Erythroblast (primary cell): ENCODE data around the gene IP6K3.

Experiments
- DNase-seq, 2 experiments: peaks; one replicate each; lab custom pipeline; 2025; lab: John Stamatoyannopoulos, UW
- GATA1 ChIP-seq: IDR thresholded peaks from 2 replicates; pipeline ENCODE4 v1.6.1; 2011; ENCODE audit warnings: low read depth, mild to moderate bottlenecking, control low read depth, low read length, moderate library complexity
- POLR2A ChIP-seq: IDR thresholded peaks from 2 replicates; pipeline ENCODE4 v1.6.1; 2011; ENCODE audit warnings: mild to moderate bottlenecking, low read length

Gene IP6K3

DNA sequence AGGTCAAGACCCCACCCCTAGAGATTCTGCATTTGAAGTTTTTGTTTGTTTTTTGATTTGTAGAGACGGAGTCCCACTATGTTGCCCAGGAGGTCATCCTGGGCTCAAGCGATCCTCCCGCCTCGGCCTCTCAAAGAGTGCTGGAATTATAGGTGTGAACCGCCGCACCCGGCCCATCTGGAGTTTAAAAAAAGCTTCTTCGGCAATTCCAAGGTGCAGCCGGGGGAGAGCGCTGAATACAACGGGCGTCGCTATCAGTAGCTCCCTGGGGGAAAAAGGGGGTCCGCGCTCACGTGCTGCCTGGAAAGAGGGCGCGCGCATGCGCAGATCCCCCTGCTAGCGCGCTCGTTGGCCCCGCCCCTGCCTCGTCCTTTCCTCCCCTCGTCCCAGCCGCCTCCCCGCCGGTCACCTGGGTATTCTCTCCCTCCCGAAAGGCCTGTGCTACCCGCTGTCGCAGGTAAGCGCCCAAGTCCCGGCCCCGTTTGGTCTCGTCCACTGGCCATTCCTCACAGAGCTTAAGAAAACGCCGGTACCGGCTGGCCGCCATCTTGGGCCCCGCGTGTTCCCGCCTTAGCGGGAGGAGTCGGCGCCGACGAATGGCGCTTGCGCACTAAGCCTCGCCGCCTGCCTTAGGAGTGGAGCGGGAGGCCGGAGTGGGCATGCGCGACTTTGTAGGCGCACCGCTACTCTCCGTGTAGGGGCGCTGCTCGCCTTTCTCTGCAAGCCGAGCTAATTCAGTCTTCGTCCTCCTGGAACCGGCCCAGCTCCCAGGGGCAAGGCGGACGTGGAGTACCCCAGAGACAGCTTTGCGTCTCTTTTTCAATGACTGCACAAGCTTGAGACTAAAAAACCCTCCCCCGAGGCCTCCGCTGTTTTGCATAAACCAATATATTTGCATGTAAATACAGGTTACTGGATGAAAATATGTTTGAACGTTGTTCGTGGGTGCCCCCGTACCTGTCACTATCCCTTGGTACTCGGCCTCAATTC lies 35.3 kb downstream of the IP6K3 start, which contains the start of gene UQCC2:
UQCC2 (minus strand) TSS at position 561 of the 990 bp plus-strand sequence; CDS start at position 547, 14 bp downstream.
- peak; percentile 95 for TF ChIP-seq POLR2A
- no peak for TF ChIP-seq GATA1
- peak; percentile 97 to 99 for DNase-seq

DNA sequence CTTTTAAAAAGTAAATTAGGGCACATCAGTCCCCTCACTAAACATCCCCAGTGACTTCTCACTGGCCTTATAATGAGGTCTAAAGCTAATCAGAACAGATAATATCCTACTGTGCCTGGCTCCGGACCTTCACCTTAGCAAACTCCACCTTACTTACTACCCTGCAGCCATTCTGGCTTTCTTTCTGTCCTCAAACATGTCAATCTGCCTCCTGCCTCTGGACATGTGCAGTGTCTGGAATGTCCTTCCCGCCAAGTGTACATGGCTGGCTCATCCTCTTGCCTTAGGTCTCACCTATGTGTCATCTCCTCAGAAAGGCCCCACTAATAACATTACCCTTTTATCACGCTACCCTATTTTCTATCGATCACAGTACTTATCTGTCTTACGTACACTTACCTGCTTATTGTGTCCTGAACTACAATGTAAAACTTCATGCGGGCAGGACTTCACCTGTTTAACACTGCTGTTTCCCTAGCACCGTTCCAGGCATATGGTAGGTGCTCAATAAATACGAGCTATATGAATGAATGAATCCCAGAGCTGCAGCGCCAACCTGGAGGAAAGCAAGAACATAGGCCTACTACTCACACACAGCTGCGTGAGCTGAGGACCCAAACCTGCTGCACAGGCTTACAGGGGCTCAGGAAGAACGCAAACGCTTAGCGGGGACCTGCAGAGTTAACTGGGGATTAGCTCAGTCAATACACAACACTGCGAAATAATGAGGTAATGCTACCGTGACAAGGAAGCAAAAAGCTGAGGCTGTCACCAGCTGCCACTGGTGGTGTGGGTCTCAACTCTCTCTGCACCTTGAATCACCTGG lies 36.2 kb downstream of the IP6K3 start:
- no peak for TF ChIP-seq GATA1
- TF ChIP-seq POLR2A = no peak
- peak; percentile 40 to 51 for DNase-seq

- DNase-seq = no peak
- TF ChIP-seq GATA1 (no peak), POLR2A (no peak)
Measured at GRCh38 chr6:33709605-33710295, 37.0 kb downstream of the IP6K3 start.

DNA sequence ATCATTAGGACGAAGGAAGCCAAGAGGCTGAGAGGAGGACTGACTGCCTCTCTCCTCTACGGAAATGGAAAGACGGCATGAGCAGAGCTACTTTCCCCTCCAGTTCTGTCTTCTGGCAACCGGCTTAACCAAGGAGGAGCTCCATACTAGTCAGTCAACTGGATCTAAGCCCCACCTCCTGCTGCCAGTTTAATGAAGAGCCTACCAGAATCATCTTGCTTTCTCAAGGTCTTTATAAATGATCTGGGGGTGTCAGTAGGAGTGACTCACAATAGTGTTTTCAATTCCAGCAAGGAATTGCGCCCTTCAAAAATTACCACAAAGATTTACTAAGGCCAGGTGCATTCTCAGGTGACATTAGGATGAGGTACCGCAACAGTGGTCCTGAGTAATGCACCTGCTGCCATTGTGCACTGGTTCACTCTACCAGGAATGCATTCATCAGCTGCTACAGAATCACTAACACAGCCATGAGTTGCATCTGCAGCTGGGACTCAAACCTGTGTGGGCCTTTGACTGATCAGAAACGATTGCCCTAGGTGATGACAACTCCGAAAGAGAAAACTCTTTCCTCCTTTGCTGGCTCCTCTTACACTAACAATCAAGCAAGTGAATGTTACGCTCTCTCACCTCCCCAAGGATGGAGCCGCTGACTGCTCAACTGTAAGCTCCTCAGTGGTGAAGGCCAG lies 38.0 kb downstream of the IP6K3 start:
- TF ChIP-seq POLR2A (no peak), GATA1 (no peak)
- no peak for DNase-seq

DNA sequence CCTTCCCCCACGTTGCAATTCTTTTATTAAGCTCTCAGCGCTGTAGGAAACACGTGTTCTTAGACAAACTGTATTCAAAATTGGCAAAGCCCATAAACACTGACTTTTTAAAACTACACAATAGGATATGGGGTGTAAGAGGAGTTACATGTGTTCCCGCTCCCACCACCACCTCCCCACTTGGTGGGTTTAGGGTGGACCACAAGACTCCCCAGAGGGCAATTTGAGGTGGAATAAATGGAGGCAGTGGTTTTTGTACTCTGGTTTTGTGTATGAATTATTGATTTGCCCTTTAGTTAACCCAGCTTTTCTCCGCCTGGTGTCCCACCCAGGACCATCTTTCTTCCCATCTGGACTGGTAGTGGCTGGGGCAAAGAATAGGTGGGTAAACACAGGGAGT lies 38.9 kb downstream of the IP6K3 start:
- DNase-seq = no peak
- TF ChIP-seq POLR2A (no peak), GATA1 (no peak)

DNA sequence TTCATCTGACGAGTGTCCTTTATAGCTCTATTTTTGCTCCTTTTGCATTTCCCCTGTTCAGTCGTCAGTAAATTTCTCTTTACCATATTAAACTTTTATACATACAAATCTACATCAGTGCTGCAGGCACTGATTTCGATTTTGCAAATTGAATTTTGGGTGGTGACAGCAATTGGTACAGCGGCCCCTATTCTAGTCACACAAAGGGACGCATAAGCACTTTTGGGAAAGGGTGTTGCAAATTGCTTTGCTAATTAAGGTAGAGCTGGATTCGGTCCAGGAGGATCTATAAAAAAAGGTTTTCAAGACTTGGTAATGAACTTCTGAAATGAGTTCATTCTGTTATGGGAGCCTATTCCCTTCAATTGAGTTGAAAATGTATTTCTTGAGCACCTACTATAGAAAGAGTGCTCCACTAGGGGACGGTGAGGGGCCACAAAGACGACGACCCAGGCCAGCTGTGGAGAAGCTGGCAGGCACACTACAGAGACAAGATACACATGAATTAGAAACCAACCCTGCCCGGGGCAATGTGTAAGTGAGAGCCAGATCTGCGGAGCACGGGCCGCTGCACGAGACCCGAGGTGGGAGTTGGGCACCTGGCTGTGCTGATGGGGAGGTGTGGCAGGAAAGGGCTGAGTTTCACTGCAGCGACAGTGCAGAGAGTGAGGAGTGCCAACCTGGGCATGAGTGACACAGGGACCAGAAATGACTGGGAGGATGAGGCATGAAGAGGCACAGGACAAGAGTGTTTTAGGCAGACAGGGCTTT lies 40.6 kb downstream of the IP6K3 start:
- TF ChIP-seq POLR2A (no peak), GATA1 (no peak)
- DNase-seq = no peak

GRCh38 chr6:33705268-33705885 lies 41.3 kb downstream of the IP6K3 start:
- TF ChIP-seq POLR2A = no peak
- TF ChIP-seq GATA1 = no peak
- no peak for DNase-seq

- TF ChIP-seq GATA1 (no peak), POLR2A (no peak)
- no peak for DNase-seq
Measured at GRCh38 chr6:33704215-33705066, 42.3 kb downstream of the IP6K3 start.

- TF ChIP-seq GATA1 = no peak
- TF ChIP-seq POLR2A = no peak
- DNase-seq = peak; percentile 64 to 73
Measured at GRCh38 chr6:33702345-33702977, 44.2 kb downstream of the IP6K3 start.

DNA sequence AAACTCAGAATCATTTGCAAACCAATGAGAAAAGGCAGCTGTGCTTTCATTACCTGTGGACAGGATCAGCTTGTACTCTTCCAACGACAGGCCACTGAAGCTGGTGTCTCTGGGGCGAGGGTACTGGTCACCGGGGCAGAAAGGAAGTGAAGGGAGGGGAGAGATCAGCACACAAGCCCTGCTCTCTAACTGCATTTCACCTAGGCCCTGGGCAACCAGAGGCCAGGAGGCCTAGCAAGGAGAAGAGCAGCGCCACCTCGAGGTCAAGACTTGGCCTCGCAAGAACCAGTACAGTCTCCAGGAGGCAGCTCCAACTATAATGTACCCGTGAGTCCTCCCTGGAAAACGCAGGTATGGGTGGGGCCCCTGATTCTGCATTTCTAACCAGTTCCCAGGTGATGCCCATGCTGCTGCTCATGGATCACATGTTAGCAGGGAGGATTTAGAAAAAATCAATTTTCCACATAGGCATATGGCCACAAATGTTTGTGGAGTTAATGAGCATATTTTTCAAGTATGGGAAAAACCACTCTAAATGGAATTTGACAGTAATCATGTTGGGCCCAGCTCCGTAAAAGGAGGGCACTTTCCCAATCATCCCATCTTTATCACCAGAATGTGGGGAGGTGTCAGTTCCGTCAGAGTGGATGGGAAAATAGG lies 46.2 kb downstream of the IP6K3 start:
- no peak for TF ChIP-seq POLR2A
- TF ChIP-seq GATA1 = no peak
- DNase-seq = peak; percentile 62 to 72
